Common myeloid progenitor, CD34-positive (primary cell): ENCODE data around the gene BAG2.
A peak's percentile ranks its signal among the peaks of the same experiment; 100 is the strongest.

Experiments used
- CTCF ChIA-PET: fragments of 350-600 bp; sonication (Branson Sonifier 250); formaldehyde crosslinking; loops from one replicate; lab custom pipeline; 2021; ENCODE audit warnings: antibody characterized with exemption; lab: Charles Lee
- POLR2A ChIA-PET: fragments of 350-600 bp; sonication (Branson Sonifier 250); formaldehyde crosslinking; loops from one replicate; lab custom pipeline; 2021; ENCODE audit warnings: antibody characterized with exemption; lab: Charles Lee
- DNase-seq, 3 donors: peaks; one replicate each; pipeline versions ENCODE4 v3.0.0 to v3.0.0-alpha.2; 2013
- H3K27ac ChIP-seq, 2 experiments: 1 replicate in 1 of 2; 2 replicates in 1 of 2; pipeline ENCODE4 v1.7.0; 2013; ENCODE audit warnings: inconsistent platforms in 2 of 2, low read length in 2 of 2, mild to moderate bottlenecking in 2 of 2, low read depth in 1 of 2, moderate library complexity in 1 of 2; ENCODE audit not compliant: severe bottlenecking in 2 of 2, insufficient read depth in 1 of 2, poor library complexity in 1 of 2
- H3K27me3 ChIP-seq, 5 experiments: replicated peaks in 2 of 5; 1 replicate in 3 of 5; 2 replicates in 2 of 5; pipeline versions ENCODE4 v1.6.1 to v1.7.0; 2013; ENCODE audit warnings: low read length in 4 of 5, mild to moderate bottlenecking in 2 of 5, moderate library complexity in 2 of 5, inconsistent platforms in 1 of 5; ENCODE audit not compliant: insufficient read depth in 5 of 5, control insufficient read depth in 4 of 5
- H3K36me3 ChIP-seq, 4 experiments: 1 replicate in 2 of 4; 2 replicates in 2 of 4; pipeline versions ENCODE4 v1.6.1 to v1.7.0; 2013; ENCODE audit warnings: low read length in 3 of 4, control low read depth in 1 of 4, mild to moderate bottlenecking in 1 of 4; ENCODE audit not compliant: control insufficient read depth in 4 of 4, insufficient read depth in 4 of 4
- H3K4me1 ChIP-seq, 4 experiments: 1 replicate in 3 of 4; 2 replicates in 1 of 4; pipeline versions ENCODE4 v1.6.1 to v1.7.1; 2013; ENCODE audit warnings: low read length in 3 of 4, mild to moderate bottlenecking in 3 of 4, control low read depth in 1 of 4, inconsistent platforms in 1 of 4, moderate library complexity in 1 of 4; ENCODE audit not compliant: control insufficient read depth in 4 of 4, insufficient read depth in 4 of 4; ENCODE audit errors: control extremely low read depth in 1 of 4
- H3K4me3 ChIP-seq, 7 experiments: 1 replicate in 4 of 7; 2 replicates in 3 of 7; pipeline versions ENCODE4 v1.5.1 to v1.7.0; 2013; ENCODE audit warnings: mild to moderate bottlenecking in 7 of 7, low read length in 6 of 7, moderate library complexity in 6 of 7, inconsistent platforms in 2 of 7, low read depth in 2 of 7, control low read depth in 1 of 7; ENCODE audit not compliant: insufficient read depth in 4 of 7, control insufficient read depth in 1 of 7; ENCODE audit errors: extremely low read depth in 1 of 7
- H3K9me3 ChIP-seq, 5 experiments: 1 replicate in 4 of 5; 2 replicates in 1 of 5; pipeline versions ENCODE4 v1.6.1 to v1.7.1; 2013; ENCODE audit warnings: low read length in 4 of 5, mild to moderate bottlenecking in 2 of 5, inconsistent platforms in 1 of 5, low read depth in 1 of 5, moderate library complexity in 1 of 5; ENCODE audit not compliant: control insufficient read depth in 4 of 5, insufficient read depth in 2 of 5; ENCODE audit errors: control extremely low read depth in 1 of 5
- WGBS: methylation state at CpG from one replicate; pipeline ENCODE4 v1.1.5; 2013; ENCODE audit not compliant: insufficient coverage; 5-methylcytosine and 5-hydroxymethylcytosine counted together

Gene BAG2

DNA sequence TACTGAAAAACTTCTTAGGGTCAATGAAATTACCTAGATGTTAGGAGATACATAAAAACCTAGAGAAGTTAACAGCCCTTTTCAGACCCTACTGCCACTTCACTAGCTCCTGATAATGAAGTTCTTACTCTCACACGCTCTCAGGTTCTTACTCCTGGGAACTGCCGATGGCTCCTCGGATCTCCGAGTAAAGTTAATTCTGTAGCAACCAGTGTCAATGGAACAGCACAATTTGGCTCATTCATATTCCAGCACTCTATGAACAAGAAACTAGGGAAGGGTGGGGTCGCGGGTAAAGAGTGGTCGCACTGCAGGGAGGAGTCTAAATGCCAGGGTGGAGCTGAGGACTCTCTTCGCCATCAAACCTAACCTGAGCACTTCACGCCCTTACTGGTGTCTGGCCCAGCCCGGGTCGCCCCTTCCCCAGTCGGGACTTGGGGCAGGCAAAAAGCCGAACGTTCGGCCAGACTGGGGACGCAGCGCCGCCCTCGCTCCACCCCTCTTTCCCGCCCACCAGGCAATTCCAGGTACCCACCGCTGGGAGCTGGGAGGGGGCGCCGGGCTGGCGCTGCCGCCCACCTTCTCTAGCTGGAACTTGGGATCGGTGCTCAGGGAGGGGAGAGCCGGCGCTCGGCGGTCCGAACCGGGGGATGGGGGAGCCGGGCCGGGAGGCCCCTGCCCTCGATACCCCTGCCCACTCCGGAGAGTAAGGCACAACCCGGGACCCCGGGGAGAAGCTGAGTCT lies 49.2 kb downstream of the BAG2 start:
- H3K4me1 ChIP-seq: peaks cover 9 to 18% (median 15%) of the 10 kb centered on the region in 4 experiments
- peak; percentile 50 to 76 (median 66) for DNase-seq
- ChIA-PET POLR2A (interaction anchor here (1.3 kb wide), 1 partner anchor 95 kb away, joined by 3 read pairs; no protein-coding TSS in a partner anchor), CTCF (interaction anchor here (0.6 to 1.4 kb wide), 7 partner anchors 13 to 266 kb away, joined by 3 to 5 read pairs (median 4); partner anchors contain the start of genes BEND6 and PRIM2)
- 0% methylated on average over 34 of the region's 38 CpGs for WGBS
- no peaks in the 10 kb centered on the region for H3K9me3 ChIP-seq
- H3K36me3 ChIP-seq: no peaks in the 10 kb centered on the region
- H3K4me3 ChIP-seq: peak overlapping the region; percentile 77 to 100 (median 94)
- H3K27me3 ChIP-seq: no peaks in the 10 kb centered on the region
- H3K27ac ChIP-seq: peak overlapping the region in 1 of 2 experiments; percentile 77

DNA sequence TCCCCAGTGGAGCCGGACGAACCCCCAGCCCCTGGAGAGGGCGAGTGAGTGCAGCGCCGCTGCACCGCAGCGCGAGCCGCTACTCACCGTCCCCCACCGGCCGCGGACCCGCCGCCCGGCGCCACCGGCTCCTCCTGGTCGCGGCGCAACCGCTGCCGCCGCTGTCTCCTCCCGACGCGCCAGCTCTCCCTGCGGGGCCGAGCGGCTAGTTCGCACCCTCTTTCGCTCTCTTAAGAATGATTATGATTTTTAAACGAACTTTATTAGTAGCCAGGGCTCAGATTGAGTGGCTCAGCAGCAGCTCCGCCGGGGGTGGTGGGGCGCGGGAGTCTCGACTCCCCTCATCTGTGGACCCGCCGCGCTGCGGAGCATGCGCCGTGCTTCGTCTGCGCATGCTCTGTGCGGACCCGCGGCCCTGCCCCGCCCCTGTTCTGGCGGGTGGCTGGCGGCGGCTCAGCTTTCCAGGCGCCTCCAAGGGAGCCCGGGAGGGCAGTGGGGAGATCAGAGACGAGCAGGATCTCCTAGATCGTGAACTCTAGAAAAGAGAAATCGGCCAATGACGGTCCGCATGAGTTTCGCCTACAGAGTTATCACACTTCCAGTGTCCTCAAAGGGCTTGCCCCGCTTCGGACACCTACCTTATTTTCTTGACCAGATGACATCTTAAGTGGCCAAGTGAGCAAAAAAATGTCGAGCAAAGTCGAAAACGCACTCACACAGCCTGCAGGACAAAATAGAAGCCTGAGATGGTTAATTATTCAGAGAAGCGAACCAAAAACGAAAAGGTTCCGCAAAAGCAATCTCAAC lies 50.0 kb downstream of the BAG2 start, which contains the start of gene RAB23:
RAB23 (minus strand) TSS at position 372 of the 807 bp plus-strand sequence. CDS start 11,927 bp downstream, outside the sequence.
- Histone ChIP-seq H3K27me3 (no peaks in the 10 kb centered on the region), H3K4me3 (peak within 1 kb of the TSS; percentile 77 to 100 (median 94)), H3K9me3 (no peaks in the 10 kb centered on the region), H3K27ac (peak within 1 kb of the TSS in 1 of 2 experiments; percentile 77), H3K4me1 (peaks cover 9 to 18% (median 15%) of the 10 kb centered on the region in 4 experiments), H3K36me3 (no peaks in the 10 kb centered on the region)
- DNase-seq: peak; percentile 73 to 84 (median 83)
- ChIA-PET POLR2A (interaction anchor here (1.3 kb wide), 1 partner anchor 95 kb away, joined by 3 read pairs; no protein-coding TSS in a partner anchor), CTCF (interaction anchor here (0.6 to 1.4 kb wide), 7 partner anchors 14 to 267 kb away, joined by 3 to 5 read pairs (median 4); partner anchors contain the start of genes BEND6 and PRIM2)
- WGBS: 0% methylated on average over 55 of the region's 69 CpGs

DNA sequence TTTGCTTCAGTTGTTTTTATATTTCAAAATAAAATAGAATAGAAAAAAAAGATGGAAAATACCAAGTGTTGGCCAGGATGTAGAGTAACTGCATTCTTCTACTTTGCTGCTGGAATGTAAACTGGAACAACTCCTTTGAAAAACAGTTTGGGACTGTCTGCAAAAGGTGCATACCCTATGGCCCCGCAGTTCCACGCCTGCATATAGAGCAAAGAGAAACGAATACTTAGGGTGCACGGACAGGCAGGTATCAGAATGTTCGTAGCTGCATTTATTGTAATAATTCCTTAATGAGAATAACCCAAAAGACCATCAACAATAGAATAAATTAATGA lies 50.6 kb downstream of the BAG2 start:
- H3K36me3 ChIP-seq: no peaks in the 10 kb centered on the region
- no peaks in the 10 kb centered on the region for H3K9me3 ChIP-seq
- ChIA-PET POLR2A (no interaction called here), CTCF (no interaction called here)
- no peaks in the 10 kb centered on the region for H3K27me3 ChIP-seq
- peak overlapping the region in 6 of 7 experiments; percentile 77 to 99 (median 94) for H3K4me3 ChIP-seq
- peak in 2 of 3 donors; percentile 14 to 27 for DNase-seq
- no CpG with 5 or more reads among the region's 5 CpGs for WGBS
- peak overlapping the region in 1 of 2 experiments; percentile 77 for H3K27ac ChIP-seq
- H3K4me1 ChIP-seq: peaks cover 9 to 18% (median 15%) of the 10 kb centered on the region in 4 experiments

GRCh38 chr6:57224769-57225515 lies 52.8 kb downstream of the BAG2 start:
- ChIA-PET CTCF (no interaction called here), POLR2A (no interaction called here)
- no peaks in the 10 kb centered on the region for H3K36me3 ChIP-seq
- WGBS: 14% methylated on average over 1 of the region's 1 CpG
- H3K9me3 ChIP-seq: no peaks in the 10 kb centered on the region
- H3K27me3 ChIP-seq: no peaks in the 10 kb centered on the region
- H3K27ac ChIP-seq: no peak overlapping the region
- H3K4me1 ChIP-seq: peaks cover 9 to 18% (median 15%) of the 10 kb centered on the region in 4 experiments
- peak in 2 of 3 donors; percentile 6 to 31 for DNase-seq
- H3K4me3 ChIP-seq: no peak overlapping the region

DNA sequence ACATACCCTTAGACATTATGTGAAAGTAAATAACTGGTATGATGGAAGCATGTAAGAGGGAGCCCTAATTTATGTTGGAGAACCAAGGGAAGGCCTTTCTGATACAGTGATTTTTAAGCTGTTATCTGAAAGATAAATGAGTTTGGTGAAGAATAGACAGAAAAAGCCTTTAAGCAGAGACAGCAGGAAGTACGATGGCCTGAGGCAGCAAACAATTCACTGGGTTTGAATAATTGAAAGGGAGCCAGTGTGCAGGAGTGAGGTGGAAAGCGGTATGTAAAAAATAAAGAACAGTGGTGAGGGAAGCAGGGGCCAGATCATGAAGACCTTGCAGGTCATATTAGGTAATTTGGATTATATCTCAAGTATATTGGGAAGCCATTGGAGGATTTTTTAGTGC lies 54.1 kb downstream of the BAG2 start:
- no peak overlapping the region for H3K4me3 ChIP-seq
- H3K4me1 ChIP-seq: peaks cover 9 to 14% (median 14%) of the 10 kb centered on the region in 4 experiments
- DNase-seq: no peak
- WGBS: 83% methylated on average over 2 of the region's 2 CpGs
- CTCF ChIA-PET: no interaction called here
- POLR2A ChIA-PET: no interaction called here
- no peaks in the 10 kb centered on the region for H3K27me3 ChIP-seq
- no peaks in the 10 kb centered on the region for H3K36me3 ChIP-seq
- no peak overlapping the region for H3K27ac ChIP-seq
- H3K9me3 ChIP-seq: no peaks in the 10 kb centered on the region
